Occipital lobe (tissue), 2 donors: ENCODE results near the gene CAPZA3. TPM values are rescaled to one million over a fixed set of nuclear protein-coding genes. Genes with fewer than 3 reads are reported as not detected.
"Not testable (repeated sequence)": the region's sequence is repeated elsewhere in the genome, so short reads cannot be mapped to it uniquely, and the experiment has no call there.

ENCODE experiments used
- DNase-seq: peaks from one replicate; lab custom pipeline; 2025; lab: John Stamatoyannopoulos, UW
- total RNA-seq: library from RNA; depleted of rRNA; stranded (reverse); fragments of >200 nt; gene quantifications from one replicate; pipeline ENCODE4 v1.2.3, GENCODE V29; 2014

The CAPZA3 gene
- total RNA-seq, 1 donor from 2014 or later, result not detected

GRCh38 chr12:18753481-18754123, 15.7 kb downstream of the CAPZA3 start:
- DNase-seq, result no peak

GRCh38 chr12:18754124-18754707, 16.3 kb downstream of the CAPZA3 start:
- DNase-seq, result no peak

DNA sequence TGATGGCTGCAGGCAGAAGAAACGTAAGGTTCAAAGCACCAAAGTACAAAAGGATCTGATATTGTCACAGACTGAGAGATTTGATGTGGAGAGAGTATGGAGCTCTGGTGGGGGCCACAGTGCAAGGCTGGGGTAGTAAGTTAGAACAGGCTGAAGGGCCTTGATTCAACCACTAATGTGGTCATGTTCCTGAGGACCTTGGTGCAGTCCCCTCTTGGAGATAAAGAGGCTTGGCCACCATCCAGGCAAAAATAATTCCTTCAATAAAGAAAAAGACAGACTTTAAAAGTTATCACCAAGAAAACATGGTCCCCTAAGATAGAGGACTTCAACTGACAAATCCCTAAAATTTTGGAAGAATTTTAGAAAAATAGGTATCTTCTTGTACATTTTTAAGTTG, 17.4 kb downstream of the CAPZA3 start:
- no peak for DNase-seq

DNA sequence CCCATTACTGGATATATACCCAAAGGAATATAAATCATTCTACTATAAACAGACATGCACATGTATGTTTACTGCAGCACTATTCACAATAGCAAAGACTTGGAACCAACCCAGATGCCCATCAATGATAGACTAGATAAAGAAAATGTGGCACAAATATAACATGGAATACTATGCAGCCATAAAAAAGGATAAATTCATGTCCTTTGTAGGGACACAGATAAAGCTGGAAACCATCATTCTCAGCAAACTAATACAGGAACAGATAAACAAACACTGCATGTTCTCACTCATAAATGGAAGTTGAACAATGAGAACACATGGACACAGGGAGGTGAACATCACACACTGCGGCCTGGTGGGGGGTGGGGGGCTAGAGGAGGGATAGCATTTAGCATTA, 28.6 kb downstream of the CAPZA3 start:
- DNase-seq, result not testable (repeated sequence)

- no peak for DNase-seq
These were observed 44.9 kb downstream of the CAPZA3 start for GRCh38 chr12:18782827-18783226.

DNA sequence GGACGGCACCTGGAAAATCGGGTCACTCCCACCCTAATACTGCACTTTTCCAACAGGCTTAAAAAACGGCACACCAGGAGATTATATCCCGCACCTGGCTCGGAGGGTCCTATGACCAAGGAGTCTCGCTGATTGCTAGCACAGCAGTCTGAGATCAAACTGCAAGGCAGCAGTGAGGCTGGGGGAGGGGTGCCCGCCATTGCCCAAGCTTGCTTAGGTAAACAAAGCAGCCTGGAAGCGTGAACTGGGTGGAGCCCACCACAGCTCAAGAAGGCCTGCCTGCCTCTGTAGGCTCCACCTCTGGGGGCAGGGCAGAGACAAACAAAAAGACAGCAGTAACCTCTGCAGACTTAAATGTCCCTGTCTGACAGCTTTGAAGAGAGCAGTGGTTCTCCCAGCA, 47.5 kb downstream of the CAPZA3 start:
- not testable (repeated sequence) for DNase-seq

Other genes with a start within 250 kb of the CAPZA3 start
- gene PLCZ1, start 107 bp upstream of the CAPZA3 start, total RNA-seq, result not detected